HG02884 (cell line): ENCODE results near the gene RPL18.
"Not testable (repeated sequence)": the region's sequence is repeated elsewhere in the genome, so short reads cannot be mapped to it uniquely, and the experiment has no call there.

Experiments
- ATAC-seq: cut with Tn5 transposase; IDR thresholded peaks from one replicate; pipeline ENCODE4 v1.9.1; 2021; ENCODE audit warnings: mild to moderate bottlenecking, moderate library complexity; ENCODE audit not compliant: unreplicated experiment

RPL18 gene

GRCh38 chr19:48644839-48645619, 26.1 kb upstream of the RPL18 start:
- no peak for ATAC-seq

- ATAC-seq = no peak
These were observed 25.4 kb upstream of the RPL18 start for GRCh38 chr19:48644355-48644754.

GRCh38 chr19:48642862-48643261, 23.9 kb upstream of the RPL18 start:
- no peak for ATAC-seq

GRCh38 chr19:48641850-48642249, 22.9 kb upstream of the RPL18 start:
- no peak for ATAC-seq

- ATAC-seq = no peak
These were observed 20.8 kb upstream of the RPL18 start for GRCh38 chr19:48639483-48640375.

- ATAC-seq = no peak
These were observed 19.9 kb upstream of the RPL18 start for GRCh38 chr19:48638831-48639381.

GRCh38 chr19:48637948-48638830, 19.2 kb upstream of the RPL18 start:
- ATAC-seq = peak; percentile 23

GRCh38 chr19:48637449-48637947, 18.5 kb upstream of the RPL18 start:
- ATAC-seq = peak; percentile 58

- no peak for ATAC-seq
These were observed 18.0 kb upstream of the RPL18 start, which contains the start of gene DBP for GRCh38 chr19:48636859-48637448. Gene DBP, minus strand, starts transcription at chr19:48637379. Its CDS starts 385 bp downstream, at chr19:48636994.

- no peak for ATAC-seq
These were observed 17.2 kb upstream of the RPL18 start for GRCh38 chr19:48635966-48636858.

GRCh38 chr19:48635263-48635965, 16.4 kb upstream of the RPL18 start:
- ATAC-seq = no peak

GRCh38 chr19:48634424-48635262, 15.7 kb upstream of the RPL18 start:
- ATAC-seq = no peak

GRCh38 chr19:48634036-48634342, 15.0 kb upstream of the RPL18 start:
- ATAC-seq = no peak

- no peak for ATAC-seq
These were observed 14.4 kb upstream of the RPL18 start for GRCh38 chr19:48633148-48634035.

- no peak for ATAC-seq
These were observed 13.7 kb upstream of the RPL18 start for GRCh38 chr19:48632692-48633147.

- ATAC-seq = not testable (repeated sequence)
These were observed 13.3 kb upstream of the RPL18 start for GRCh38 chr19:48632286-48632685.

- no peak for ATAC-seq
These were observed 12.2 kb upstream of the RPL18 start for GRCh38 chr19:48631225-48631624.
